A549 (cell line): ENCODE measurements around the gene PARD3B.

Experiments used
- MYC ChIP-seq: IDR thresholded peaks from 2 replicates; pipeline ENCODE4 v1.6.1; 2012; ENCODE audit warnings: mild to moderate bottlenecking, inconsistent platforms, low read length, improper control_type of control experiment, borderline replicate concordance
- POLR2A ChIP-seq: IDR thresholded peaks from 2 replicates; pipeline ENCODE4 v1.6.1; 2012; ENCODE audit warnings: mild to moderate bottlenecking, low read length
- USF2 ChIP-seq: fragments of 450-650 bp; IDR thresholded peaks from 2 replicates; pipeline ENCODE4 v1.6.1; 2014; ENCODE audit warnings: antibody characterized with exemption

GRCh38 chr2:205483095-205483494, 937.8 kb downstream of the PARD3B start:
- TF ChIP-seq POLR2A (no peak), USF2 (no peak), MYC (no peak)
